Common myeloid progenitor, CD34-positive (primary cell): ENCODE data around the gene EFCAB13.

Source experiments
- CTCF ChIA-PET: fragments of 350-600 bp; sonication (Branson Sonifier 250); formaldehyde crosslinking; loops from one replicate; lab custom pipeline; 2021; ENCODE audit warnings: antibody characterized with exemption; lab: Charles Lee
- POLR2A ChIA-PET: fragments of 350-600 bp; sonication (Branson Sonifier 250); formaldehyde crosslinking; loops from one replicate; lab custom pipeline; 2021; ENCODE audit warnings: antibody characterized with exemption; lab: Charles Lee
- DNase-seq, 3 donors: peaks; one replicate each; pipeline versions ENCODE4 v3.0.0 to v3.0.0-alpha.2; 2013
- H3K27ac ChIP-seq, 2 experiments: 1 replicate in 1 of 2; 2 replicates in 1 of 2; pipeline ENCODE4 v1.7.0; 2013; ENCODE audit warnings: inconsistent platforms in 2 of 2, low read length in 2 of 2, mild to moderate bottlenecking in 2 of 2, low read depth in 1 of 2, moderate library complexity in 1 of 2; ENCODE audit not compliant: severe bottlenecking in 2 of 2, insufficient read depth in 1 of 2, poor library complexity in 1 of 2
- H3K27me3 ChIP-seq, 5 experiments: replicated peaks in 2 of 5; 1 replicate in 3 of 5; 2 replicates in 2 of 5; pipeline versions ENCODE4 v1.6.1 to v1.7.0; 2013; ENCODE audit warnings: low read length in 4 of 5, mild to moderate bottlenecking in 2 of 5, moderate library complexity in 2 of 5, inconsistent platforms in 1 of 5; ENCODE audit not compliant: insufficient read depth in 5 of 5, control insufficient read depth in 4 of 5
- H3K36me3 ChIP-seq, 4 experiments: 1 replicate in 2 of 4; 2 replicates in 2 of 4; pipeline versions ENCODE4 v1.6.1 to v1.7.0; 2013; ENCODE audit warnings: low read length in 3 of 4, control low read depth in 1 of 4, mild to moderate bottlenecking in 1 of 4; ENCODE audit not compliant: control insufficient read depth in 4 of 4, insufficient read depth in 4 of 4
- H3K4me1 ChIP-seq, 4 experiments: 1 replicate in 3 of 4; 2 replicates in 1 of 4; pipeline versions ENCODE4 v1.6.1 to v1.7.1; 2013; ENCODE audit warnings: low read length in 3 of 4, mild to moderate bottlenecking in 3 of 4, control low read depth in 1 of 4, inconsistent platforms in 1 of 4, moderate library complexity in 1 of 4; ENCODE audit not compliant: control insufficient read depth in 4 of 4, insufficient read depth in 4 of 4; ENCODE audit errors: control extremely low read depth in 1 of 4
- H3K4me3 ChIP-seq, 7 experiments: 1 replicate in 4 of 7; 2 replicates in 3 of 7; pipeline versions ENCODE4 v1.5.1 to v1.7.0; 2013; ENCODE audit warnings: mild to moderate bottlenecking in 7 of 7, low read length in 6 of 7, moderate library complexity in 6 of 7, inconsistent platforms in 2 of 7, low read depth in 2 of 7, control low read depth in 1 of 7; ENCODE audit not compliant: insufficient read depth in 4 of 7, control insufficient read depth in 1 of 7; ENCODE audit errors: extremely low read depth in 1 of 7
- H3K9me3 ChIP-seq, 5 experiments: 1 replicate in 4 of 5; 2 replicates in 1 of 5; pipeline versions ENCODE4 v1.6.1 to v1.7.1; 2013; ENCODE audit warnings: low read length in 4 of 5, mild to moderate bottlenecking in 2 of 5, inconsistent platforms in 1 of 5, low read depth in 1 of 5, moderate library complexity in 1 of 5; ENCODE audit not compliant: control insufficient read depth in 4 of 5, insufficient read depth in 2 of 5; ENCODE audit errors: control extremely low read depth in 1 of 5
- WGBS: methylation state at CpG from one replicate; pipeline ENCODE4 v1.1.5; 2013; ENCODE audit not compliant: insufficient coverage; 5-methylcytosine and 5-hydroxymethylcytosine counted together

EFCAB13 gene

GRCh38 chr17:47278561-47278960, 45.2 kb upstream of the EFCAB13 start:
- no peak for DNase-seq
- no peaks in the 10 kb centered on the region for H3K9me3 ChIP-seq
- H3K27ac ChIP-seq = no peak overlapping the region
- CTCF ChIA-PET = interaction anchor here (1.3 kb wide), 1 partner anchor 9 kb away, joined by 3 read pairs; no protein-coding TSS in a partner anchor
- H3K4me1 ChIP-seq = peaks cover 0 to 12% (median 5%) of the 10 kb centered on the region in 4 experiments
- H3K36me3 ChIP-seq = no peaks in the 10 kb centered on the region
- H3K4me3 ChIP-seq = no peak overlapping the region
- POLR2A ChIA-PET = no interaction called here
- WGBS = 100% methylated on average over 3 of the region's 4 CpGs
- peaks cover 0 to 2% (median 0%) of the 10 kb centered on the region in 5 experiments for H3K27me3 ChIP-seq

- DNase-seq = no peak
- WGBS = 91% methylated on average over 7 of the region's 10 CpGs
These were observed 44.5 kb upstream of the EFCAB13 start for GRCh38 chr17:47279062-47279801.

GRCh38 chr17:47280072-47280811, 43.5 kb upstream of the EFCAB13 start:
- DNase-seq = no peak
- Histone ChIP-seq H3K4me1 (peaks cover 0 to 12% (median 5%) of the 10 kb centered on the region in 4 experiments), H3K9me3 (no peaks in the 10 kb centered on the region), H3K27me3 (peaks cover 0 to 3% (median 0%) of the 10 kb centered on the region in 5 experiments), H3K27ac (no peak overlapping the region), H3K4me3 (no peak overlapping the region), H3K36me3 (no peaks in the 10 kb centered on the region)
- ChIA-PET POLR2A (no interaction called here), CTCF (no interaction called here)
- WGBS = 98% methylated on average over 12 of the region's 14 CpGs

More at GRCh38 chr17:47279062-47279801, 44.5 kb upstream of the EFCAB13 start:
- CTCF ChIA-PET = interaction anchor here (1.3 kb wide), 1 partner anchor 9 kb away, joined by 3 read pairs; no protein-coding TSS in a partner anchor
- H3K9me3 ChIP-seq = no peaks in the 10 kb centered on the region
- no peak overlapping the region for H3K4me3 ChIP-seq
- peaks cover 0 to 12% (median 5%) of the 10 kb centered on the region in 4 experiments for H3K4me1 ChIP-seq
- no peak overlapping the region for H3K27ac ChIP-seq
- no peaks in the 10 kb centered on the region for H3K36me3 ChIP-seq
- POLR2A ChIA-PET = no interaction called here
- peaks cover 0 to under 1% (median 0%) of the 10 kb centered on the region in 5 experiments for H3K27me3 ChIP-seq

- Histone ChIP-seq H3K27ac (no peak overlapping the region), H3K9me3 (no peaks in the 10 kb centered on the region), H3K4me3 (no peak overlapping the region), H3K36me3 (no peaks in the 10 kb centered on the region), H3K4me1 (peaks cover 0 to 12% (median 5%) of the 10 kb centered on the region in 4 experiments), H3K27me3 (peaks cover 0 to 3% (median 0%) of the 10 kb centered on the region in 5 experiments)
- CTCF ChIA-PET = no interaction called here
- no peak for DNase-seq
- WGBS = 97% methylated on average over 6 of the region's 6 CpGs
- POLR2A ChIA-PET = no interaction called here
These were observed 42.5 kb upstream of the EFCAB13 start for GRCh38 chr17:47281216-47281615.

- no peaks in the 10 kb centered on the region for H3K4me1 ChIP-seq
- no peaks in the 10 kb centered on the region for H3K36me3 ChIP-seq
- CTCF ChIA-PET = no interaction called here
- POLR2A ChIA-PET = no interaction called here
- WGBS = 94% methylated on average over 5 of the region's 6 CpGs
- no peak overlapping the region for H3K27ac ChIP-seq
- no peak for DNase-seq
- H3K9me3 ChIP-seq = no peaks in the 10 kb centered on the region
- H3K4me3 ChIP-seq = no peak overlapping the region
- peaks cover 0 to 4% (median 0%) of the 10 kb centered on the region in 5 experiments for H3K27me3 ChIP-seq
These were observed 38.8 kb upstream of the EFCAB13 start for GRCh38 chr17:47285003-47285402.

- WGBS = 96% methylated on average over 6 of the region's 6 CpGs
- POLR2A ChIA-PET = no interaction called here
- H3K27me3 ChIP-seq = peaks cover 0 to 4% (median 0%) of the 10 kb centered on the region in 5 experiments
- no peaks in the 10 kb centered on the region for H3K36me3 ChIP-seq
- no peaks in the 10 kb centered on the region for H3K9me3 ChIP-seq
- H3K4me1 ChIP-seq = no peaks in the 10 kb centered on the region
- DNase-seq = no peak
- no peak overlapping the region for H3K4me3 ChIP-seq
- no peak overlapping the region for H3K27ac ChIP-seq
- CTCF ChIA-PET = interaction anchor here (1.1 kb wide), 1 partner anchor 57 kb away, joined by 4 read pairs; no protein-coding TSS in a partner anchor
These were observed 37.4 kb upstream of the EFCAB13 start for GRCh38 chr17:47286198-47286914.
